KMS-11 (cell line): ENCODE measurements around the gene CACNA2D3.
A peak's percentile ranks its signal among the peaks of the same experiment; 100 is the strongest.

Experiments used
- H2AFZ ChIP-seq: fragments of 200-600 bp; sonication (generic); 2 replicates; pipeline ENCODE4 v1.6.1; 2016; ENCODE audit warnings: antibody characterized with exemption, mixed run types, low read depth
- H3K27ac ChIP-seq: fragments of 200-600 bp; sonication (generic); 2 replicates; pipeline ENCODE4 v1.6.1; 2016; ENCODE audit warnings: mild to moderate bottlenecking, mixed run types
- H3K27me3 ChIP-seq: fragments of 200-600 bp; sonication (generic); 2 replicates; pipeline ENCODE4 v1.6.1; 2017; ENCODE audit warnings: mild to moderate bottlenecking, low read depth, mixed run types, moderate library complexity; ENCODE audit not compliant: insufficient read depth
- H3K36me3 ChIP-seq: fragments of 200-600 bp; sonication (generic); 2 replicates; pipeline ENCODE4 v1.6.1; 2017; ENCODE audit warnings: mild to moderate bottlenecking, mixed run types; ENCODE audit not compliant: insufficient read depth
- H3K4me1 ChIP-seq: fragments of 200-600 bp; sonication (generic); 2 replicates; pipeline ENCODE4 v1.6.1; 2016; ENCODE audit warnings: mild to moderate bottlenecking, low read depth, mixed run types; ENCODE audit not compliant: poor library complexity, severe bottlenecking
- H3K4me2 ChIP-seq: fragments of 200-600 bp; sonication (generic); 2 replicates; pipeline ENCODE4 v1.7.0; 2016; ENCODE audit warnings: mild to moderate bottlenecking, mixed run types
- H3K4me3 ChIP-seq: fragments of 200-600 bp; sonication (generic); IDR thresholded peaks from 2 replicates; pipeline ENCODE4 v1.6.1; 2017; ENCODE audit warnings: low read depth, low read length, mixed read lengths; ENCODE audit not compliant: insufficient read depth
- H3K79me2 ChIP-seq: fragments of 200-600 bp; sonication (generic); 2 replicates; pipeline ENCODE4 v1.6.1; 2016; ENCODE audit warnings: low read depth, mixed run types; ENCODE audit not compliant: insufficient read depth
- H3K9ac ChIP-seq: fragments of 200-600 bp; sonication (generic); 2 replicates; pipeline ENCODE4 v1.6.1; 2016; ENCODE audit warnings: mild to moderate bottlenecking, mixed run types
- H4K20me1 ChIP-seq: fragments of 200-600 bp; sonication (generic); 2 replicates; pipeline ENCODE4 v1.6.1; 2016; ENCODE audit warnings: mild to moderate bottlenecking, mixed run types; ENCODE audit not compliant: insufficient read depth
- CTCF ChIP-seq: fragments of 200-600 bp; sonication (generic); conservative IDR thresholded peaks from 2 replicates; pipeline ENCODE4 v1.6.1; 2017; ENCODE audit warnings: low read depth, mild to moderate bottlenecking, antibody characterized with exemption, low read length, moderate library complexity, mixed read lengths

Gene CACNA2D3

GRCh38 chr3:54243056-54243931, 120.9 kb downstream of the CACNA2D3 start:
- Histone ChIP-seq H4K20me1 (no peaks in the 10 kb centered on the region), H3K36me3 (no peaks in the 10 kb centered on the region), H3K9ac (no peak overlapping the region), H3K27me3 (no peaks in the 10 kb centered on the region), H3K4me1 (no peaks in the 10 kb centered on the region), H3K79me2 (no peaks in the 10 kb centered on the region), H3K4me3 (no peak overlapping the region), H2AFZ (peak overlapping the region; percentile 34; the same call in 1 of the 2 replicates), H3K27ac (no peak overlapping the region), H3K4me2 (no peak overlapping the region)
- TF ChIP-seq CTCF = no peak

GRCh38 chr3:54243960-54244682, 121.8 kb downstream of the CACNA2D3 start:
- no peaks in the 10 kb centered on the region for H3K36me3 ChIP-seq
- no peak overlapping the region for H3K27ac ChIP-seq
- no peak overlapping the region for H3K9ac ChIP-seq
- no peaks in the 10 kb centered on the region for H3K79me2 ChIP-seq
- no peaks in the 10 kb centered on the region for H3K27me3 ChIP-seq
- no peak for TF ChIP-seq CTCF
- H4K20me1 ChIP-seq = no peaks in the 10 kb centered on the region
- no peaks in the 10 kb centered on the region for H3K4me1 ChIP-seq
- H2AFZ ChIP-seq = peak overlapping the region; percentile 34; the same call in 1 of the 2 replicates
- no peak overlapping the region for H3K4me2 ChIP-seq
- no peak overlapping the region for H3K4me3 ChIP-seq

GRCh38 chr3:54251705-54252104, 129.4 kb downstream of the CACNA2D3 start:
- no peaks in the 10 kb centered on the region for H3K27me3 ChIP-seq
- no peaks in the 10 kb centered on the region for H4K20me1 ChIP-seq
- H3K4me1 ChIP-seq = no peaks in the 10 kb centered on the region
- H3K36me3 ChIP-seq = no peaks in the 10 kb centered on the region
- H3K4me3 ChIP-seq = no peak overlapping the region
- H3K79me2 ChIP-seq = no peaks in the 10 kb centered on the region
- TF ChIP-seq CTCF = no peak
- H3K27ac ChIP-seq = no peak overlapping the region
- no peak overlapping the region for H2AFZ ChIP-seq
- no peak overlapping the region for H3K4me2 ChIP-seq
- H3K9ac ChIP-seq = no peak overlapping the region

- Histone ChIP-seq H3K4me1 (no peaks in the 10 kb centered on the region), H3K27me3 (no peaks in the 10 kb centered on the region), H3K27ac (no peak overlapping the region), H4K20me1 (no peaks in the 10 kb centered on the region), H3K9ac (no peak overlapping the region), H2AFZ (no peak overlapping the region), H3K4me2 (no peak overlapping the region), H3K4me3 (no peak overlapping the region), H3K79me2 (no peaks in the 10 kb centered on the region), H3K36me3 (no peaks in the 10 kb centered on the region)
- no peak for TF ChIP-seq CTCF
Measured at GRCh38 chr3:54257125-54257720, 134.9 kb downstream of the CACNA2D3 start.
